Measurements from ENCODE around the gene NAPSA.
A peak's percentile ranks its signal among the peaks of the same experiment; 100 is the strongest.

The NAPSA gene

GRCh38 chr19:50383852-50384684, 18.6 kb upstream of the NAPSA start, which contains the start of gene POLD1:
POLD1 (plus strand) TSS chr19:50384347; CDS start chr19:50398852, 14,505 bp downstream.
- DNase-seq (ENCODE audit: low read depth) = peak; percentile 97

DNA sequence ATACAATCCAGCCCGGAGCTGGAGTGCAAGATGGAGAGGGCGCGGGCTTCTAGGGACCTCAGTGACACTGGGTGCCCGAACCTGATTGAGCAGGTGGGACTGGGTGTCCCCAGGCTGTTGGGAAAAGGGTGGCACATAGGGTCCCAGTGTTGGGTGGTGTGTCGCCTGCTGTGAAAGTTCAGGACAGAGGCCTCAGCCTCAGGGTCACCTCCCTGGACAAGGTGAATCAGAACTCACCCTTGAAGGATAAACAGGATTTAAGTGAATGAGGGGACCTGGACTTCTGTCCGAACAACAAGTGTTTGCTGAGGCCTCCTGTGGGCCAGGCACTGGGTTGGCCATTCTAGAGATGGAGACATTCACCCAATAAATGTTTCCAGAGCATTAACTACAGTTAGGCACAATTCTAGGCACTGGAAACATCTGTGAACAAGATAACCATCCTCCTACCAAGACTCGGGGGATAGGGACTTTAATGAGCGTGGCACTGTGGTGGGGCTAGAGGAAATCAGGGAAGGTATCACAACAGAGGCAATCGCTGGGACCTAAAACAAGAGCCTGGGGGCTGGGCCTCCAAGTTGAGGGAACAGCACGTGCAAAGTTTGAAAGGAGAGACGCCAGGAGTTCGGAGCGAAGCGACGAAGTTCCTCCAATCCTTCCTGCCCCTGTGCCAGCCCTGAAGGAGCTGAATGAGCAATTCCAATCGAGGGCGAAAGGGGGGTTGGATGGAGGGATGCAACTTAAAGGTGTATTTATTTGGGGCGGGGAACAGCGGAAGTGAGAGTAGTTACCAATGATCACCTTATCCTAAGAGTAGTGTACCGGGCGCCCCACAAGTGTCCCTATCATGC, 17.8 kb upstream of the NAPSA start:
- DNase-seq (ENCODE audit: low read depth) = peak; percentile 9

DNA sequence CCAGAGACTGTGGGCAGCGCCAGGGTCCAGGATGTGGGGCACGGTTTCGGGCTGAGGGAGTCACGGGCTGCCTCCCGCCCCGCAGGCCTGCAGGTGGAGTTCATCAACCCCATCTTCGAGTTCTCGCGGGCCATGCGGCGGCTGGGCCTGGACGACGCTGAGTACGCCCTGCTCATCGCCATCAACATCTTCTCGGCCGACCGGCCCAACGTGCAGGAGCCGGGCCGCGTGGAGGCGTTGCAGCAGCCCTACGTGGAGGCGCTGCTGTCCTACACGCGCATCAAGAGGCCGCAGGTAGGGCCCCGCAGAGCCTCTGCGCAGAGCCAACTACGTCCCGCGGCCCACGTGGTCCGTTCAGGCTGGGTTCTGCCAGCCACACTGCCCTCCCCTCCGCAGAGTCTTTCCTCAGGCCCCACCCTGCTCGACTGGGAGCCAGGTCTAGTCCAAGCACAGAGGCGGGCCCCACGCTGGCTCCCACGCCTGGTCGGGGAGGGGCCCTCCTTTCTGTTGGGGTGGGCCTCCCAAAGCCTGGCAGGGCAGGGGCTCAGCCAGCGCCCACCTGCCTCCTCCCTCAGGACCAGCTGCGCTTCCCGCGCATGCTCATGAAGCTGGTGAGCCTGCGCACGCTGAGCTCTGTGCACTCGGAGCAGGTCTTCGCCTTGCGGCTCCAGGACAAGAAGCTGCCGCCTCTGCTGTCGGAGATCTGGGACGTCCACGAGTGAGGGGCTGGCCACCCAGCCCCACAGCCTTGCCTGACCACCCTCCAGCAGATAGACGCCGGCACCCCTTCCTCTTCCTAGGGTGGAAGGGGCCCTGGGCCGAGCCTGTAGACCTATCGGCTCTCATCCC, 16.7 kb upstream of the NAPSA start:
- no peak for DNase-seq (ENCODE audit: low read depth)

- DNase-seq (ENCODE audit: low read depth) = no peak
Observed at GRCh38 chr19:50380751-50381151, 15.3 kb upstream of the NAPSA start.

- no peak for DNase-seq (ENCODE audit: low read depth)
Observed at GRCh38 chr19:50380137-50380536, 14.7 kb upstream of the NAPSA start.

- DNase-seq (ENCODE audit: low read depth) = no peak
Observed at GRCh38 chr19:50379602-50380001, 14.2 kb upstream of the NAPSA start.

DNA sequence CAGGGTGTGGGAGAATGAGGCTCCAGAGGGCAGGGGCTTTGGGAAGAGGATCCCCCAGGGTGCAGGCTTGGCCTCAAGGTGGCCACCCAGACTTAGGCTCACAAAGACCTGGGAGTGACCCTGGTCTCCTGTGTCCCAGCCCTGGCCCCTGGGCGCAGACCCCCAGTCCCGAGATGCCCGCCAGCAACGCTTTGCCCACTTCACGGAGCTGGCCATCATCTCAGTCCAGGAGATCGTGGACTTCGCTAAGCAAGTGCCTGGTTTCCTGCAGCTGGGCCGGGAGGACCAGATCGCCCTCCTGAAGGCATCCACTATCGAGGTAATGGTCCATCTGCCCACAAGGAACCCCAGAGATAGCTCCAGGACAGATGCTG, 13.4 kb upstream of the NAPSA start:
- DNase-seq (ENCODE audit: low read depth) = no peak

DNA sequence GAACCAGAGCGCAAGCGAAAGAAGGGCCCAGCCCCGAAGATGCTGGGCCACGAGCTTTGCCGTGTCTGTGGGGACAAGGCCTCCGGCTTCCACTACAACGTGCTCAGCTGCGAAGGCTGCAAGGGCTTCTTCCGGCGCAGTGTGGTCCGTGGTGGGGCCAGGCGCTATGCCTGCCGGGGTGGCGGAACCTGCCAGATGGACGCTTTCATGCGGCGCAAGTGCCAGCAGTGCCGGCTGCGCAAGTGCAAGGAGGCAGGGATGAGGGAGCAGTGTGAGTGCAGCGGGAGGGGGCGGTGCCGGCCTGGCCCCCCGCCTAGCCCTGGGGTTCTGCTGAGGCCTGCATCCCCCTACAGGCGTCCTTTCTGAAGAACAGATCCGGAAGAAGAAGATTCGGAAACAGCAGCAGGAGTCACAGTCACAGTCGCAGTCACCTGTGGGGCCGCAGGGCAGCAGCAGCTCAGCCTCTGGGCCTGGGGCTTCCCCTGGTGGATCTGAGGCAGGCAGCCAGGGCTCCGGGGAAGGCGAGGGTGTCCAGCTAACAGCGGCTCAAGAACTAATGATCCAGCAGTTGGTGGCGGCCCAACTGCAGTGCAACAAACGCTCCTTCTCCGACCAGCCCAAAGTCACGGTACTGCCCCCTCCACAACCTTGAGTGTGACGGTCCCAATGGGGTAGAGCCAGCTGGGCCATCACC, 12.9 kb upstream of the NAPSA start:
- DNase-seq (ENCODE audit: low read depth) = no peak

DNA sequence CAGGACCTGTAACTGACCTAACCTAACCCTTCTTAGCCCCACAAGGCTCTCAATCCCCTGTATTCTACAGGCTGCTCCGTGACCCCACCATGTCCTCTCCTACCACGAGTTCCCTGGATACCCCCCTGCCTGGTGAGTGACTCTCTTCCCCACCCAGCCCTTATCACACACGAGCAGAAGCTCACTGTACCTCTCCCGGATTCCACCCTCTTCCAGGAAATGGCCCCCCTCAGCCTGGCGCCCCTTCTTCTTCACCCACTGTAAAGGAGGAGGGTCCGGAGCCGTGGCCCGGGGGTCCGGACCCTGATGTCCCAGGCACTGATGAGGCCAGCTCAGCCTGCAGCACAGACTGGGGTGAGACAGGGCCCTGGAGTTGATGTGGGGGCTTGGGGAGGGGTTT, 12.1 kb upstream of the NAPSA start:
- DNase-seq (ENCODE audit: low read depth) = no peak

DNA sequence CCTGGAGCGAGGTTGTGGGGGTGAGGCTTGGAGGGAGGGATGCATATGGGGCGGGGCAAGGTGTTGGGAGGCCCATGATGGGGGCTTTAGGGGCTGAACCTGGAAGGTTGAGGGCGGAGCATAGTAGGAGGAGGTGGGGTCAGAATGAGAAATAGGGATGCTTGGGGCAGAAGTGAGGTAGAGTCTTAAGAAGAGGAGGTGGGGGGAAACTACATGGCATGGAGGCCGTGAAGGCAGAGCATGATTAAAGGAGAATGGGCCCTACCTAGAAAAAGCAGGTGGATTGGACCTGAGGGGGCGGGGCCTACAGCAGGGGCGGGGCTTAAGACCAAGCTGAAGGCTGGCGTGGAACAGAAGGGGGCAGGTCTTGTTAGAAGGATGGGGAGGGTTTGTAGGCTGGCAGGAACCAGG, 11.6 kb upstream of the NAPSA start:
- no peak for DNase-seq (ENCODE audit: low read depth)

GRCh38 chr19:50376166-50377050, 11.0 kb upstream of the NAPSA start, which contains the start of gene NR1H2:
NR1H2 (plus strand) TSS chr19:50376457; CDS start chr19:50377606, 1,149 bp downstream.
- DNase-seq (ENCODE audit: low read depth) = peak; percentile 99

DNA sequence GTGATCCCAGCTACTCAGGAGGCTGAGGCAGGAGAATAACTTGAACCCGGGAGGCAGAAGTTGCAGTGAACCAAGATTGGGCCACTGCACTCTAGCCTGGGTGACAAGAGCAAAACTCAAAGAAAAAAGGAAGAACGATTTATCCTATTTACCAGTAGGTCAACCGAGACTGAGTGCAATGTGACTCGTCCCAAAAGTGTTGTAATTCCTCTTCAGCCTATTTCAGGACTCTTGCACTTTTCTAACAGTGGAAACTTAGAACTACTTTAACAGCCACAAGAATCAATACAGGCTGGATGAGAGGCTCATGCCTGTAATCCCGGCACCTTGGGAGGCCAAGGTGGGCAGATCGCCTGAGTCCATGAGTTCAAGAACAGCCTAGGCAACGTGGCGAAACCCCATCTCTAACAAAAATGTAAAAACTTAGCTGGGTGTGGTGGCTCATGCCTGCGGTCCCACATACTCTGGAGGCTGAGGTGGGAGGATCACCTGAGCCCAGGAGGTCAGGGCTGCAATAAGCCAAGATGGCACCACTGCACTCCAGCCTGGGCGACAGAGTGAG, 6.6 kb upstream of the NAPSA start:
- DNase-seq (ENCODE audit: low read depth) = peak; percentile 75

- DNase-seq (ENCODE audit: low read depth) = peak; percentile 83
Observed at GRCh38 chr19:50368649-50369570, 3.5 kb upstream of the NAPSA start.

DNA sequence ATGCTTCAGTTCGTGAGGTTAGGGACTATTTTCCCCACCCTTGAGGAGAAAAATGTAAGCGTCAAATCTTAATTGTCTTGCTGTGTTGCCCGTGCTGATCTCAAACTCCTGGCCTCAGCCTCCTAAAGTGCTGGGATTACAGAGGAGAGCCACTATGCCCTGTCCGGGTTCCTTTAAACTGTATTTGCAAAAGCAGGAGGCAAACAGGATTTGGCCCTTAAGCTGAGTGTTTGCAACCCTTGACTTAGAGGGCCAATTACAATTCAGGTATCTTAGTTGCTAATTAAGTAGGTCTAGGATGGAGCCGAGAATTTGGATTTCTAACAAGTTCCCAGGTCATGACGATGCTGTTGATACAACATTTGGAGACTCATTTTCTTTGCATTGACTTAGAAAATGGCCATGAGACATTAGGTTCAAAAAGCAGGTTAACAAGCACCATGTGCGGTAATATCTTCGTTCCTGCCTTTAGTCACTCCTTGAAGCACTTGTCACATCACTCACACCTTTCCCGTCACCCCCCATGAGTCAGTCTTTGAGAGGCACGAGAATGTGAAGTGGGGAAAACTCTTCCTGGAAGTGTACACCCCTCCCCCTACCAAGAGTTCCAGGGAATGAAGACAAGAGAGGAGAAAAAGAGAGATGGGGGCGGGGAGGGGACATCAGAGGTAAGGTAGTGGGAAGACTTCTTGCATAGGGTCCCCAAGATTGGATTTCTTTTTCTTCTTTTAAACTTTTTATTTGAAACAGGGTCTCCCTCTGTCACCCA, 2.6 kb downstream of the NAPSA start:
- DNase-seq (ENCODE audit: low read depth) = no peak

GRCh38 chr19:50362030-50362412, 3.4 kb downstream of the NAPSA start:
- DNase-seq (ENCODE audit: low read depth) = no peak

- DNase-seq (ENCODE audit: low read depth) = no peak
Observed at GRCh38 chr19:50361290-50362029, 4.0 kb downstream of the NAPSA start.

GRCh38 chr19:50359328-50359818, 6.1 kb downstream of the NAPSA start:
- no peak for DNase-seq (ENCODE audit: low read depth)

Measured in iris pigment epithelial cell (primary cell).